GM15510 (cell line): Measurements from ENCODE around the gene DNAI1.

ENCODE experiments used
- POLR2A ChIP-seq: IDR thresholded peaks from 3 replicates; pipeline ENCODE4 v1.6.1; 2011; ENCODE audit warnings: borderline replicate concordance; ENCODE audit not compliant: insufficient read length; ENCODE audit errors: extremely low read depth

DNAI1 gene

GRCh38 chr9:34512131-34513078 lies 53.8 kb downstream of the DNAI1 start:
- TF ChIP-seq POLR2A, result no peak

- TF ChIP-seq POLR2A, result no peak
These were observed 55.1 kb downstream of the DNAI1 start for GRCh38 chr9:34513567-34514214.

GRCh38 chr9:34514401-34514800 lies 55.8 kb downstream of the DNAI1 start:
- no peak for TF ChIP-seq POLR2A

GRCh38 chr9:34514816-34515215 lies 56.2 kb downstream of the DNAI1 start:
- TF ChIP-seq POLR2A, result no peak

GRCh38 chr9:34515959-34516358 lies 57.4 kb downstream of the DNAI1 start:
- no peak for TF ChIP-seq POLR2A

- TF ChIP-seq POLR2A, result no peak
These were observed 58.6 kb downstream of the DNAI1 start for GRCh38 chr9:34517185-34517584.

GRCh38 chr9:34518110-34518616 lies 59.6 kb downstream of the DNAI1 start:
- TF ChIP-seq POLR2A, result no peak

GRCh38 chr9:34518896-34519295 lies 60.3 kb downstream of the DNAI1 start:
- TF ChIP-seq POLR2A, result no peak

GRCh38 chr9:34519321-34520020 lies 60.9 kb downstream of the DNAI1 start:
- no peak for TF ChIP-seq POLR2A

GRCh38 chr9:34520096-34520495 lies 61.5 kb downstream of the DNAI1 start:
- TF ChIP-seq POLR2A, result no peak

- no peak for TF ChIP-seq POLR2A
These were observed 62.1 kb downstream of the DNAI1 start for GRCh38 chr9:34520505-34521385.

GRCh38 chr9:34521406-34522045 lies 62.9 kb downstream of the DNAI1 start:
- no peak for TF ChIP-seq POLR2A

GRCh38 chr9:34522091-34522887 lies 63.7 kb downstream of the DNAI1 start:
- no peak for TF ChIP-seq POLR2A
